Caco-2 (cell line): ENCODE data around the gene TSHZ1. TPM values are rescaled to one million over a fixed set of nuclear protein-coding genes. Genes with fewer than 3 reads are reported as not detected.

Experiments used
- BruUV-seq: library from RNA; stranded (reverse); fragments of 400-500 nt; replicated peaks from 2 replicates; lab custom pipeline; 2021; lab: Mats Ljungman, UMichigan
- CTCF ChIA-PET: fragments of 300-600 bp; sonication (Branson Sonifier 250); formaldehyde crosslinking; loops from one replicate; lab custom pipeline; 2022; ENCODE audit warnings: antibody characterized with exemption; lab: Charles Lee
- POLR2A ChIA-PET: fragments of 300-600 bp; sonication (Branson Sonifier 250); formaldehyde crosslinking; loops from one replicate; lab custom pipeline; 2022; ENCODE audit warnings: antibody characterized with exemption; lab: Charles Lee
- DNase-seq, 2 experiments: peaks; one replicate each; pipeline versions ENCODE4 v3.0.0 to v3.0.0-alpha.2; 2020 to 2022
- H3K27me3 ChIP-seq: replicated peaks from 2 replicates; pipeline ENCODE4 v1.6.0; 2011; ENCODE audit warnings: low read length; ENCODE audit not compliant: control insufficient read depth, insufficient read depth
- H3K36me3 ChIP-seq: 2 replicates; pipeline ENCODE4 v1.5.1; 2011; ENCODE audit warnings: low read length; ENCODE audit not compliant: control insufficient read depth, insufficient read depth
- H3K4me1 ChIP-seq: fragments of 250-450 bp; sonication (Bioruptor Pico); 2 replicates; pipeline ENCODE4 v1.5.1; 2020; ENCODE audit warnings: mild to moderate bottlenecking
- H3K4me3 ChIP-seq: 2 replicates; pipeline ENCODE4 v1.5.1; 2011; ENCODE audit warnings: low read depth, mild to moderate bottlenecking, control low read depth, low read length
- H3K9me3 ChIP-seq: fragments of 250-450 bp; sonication (Bioruptor Pico); 2 replicates; pipeline ENCODE4 v1.5.1; 2020; ENCODE audit warnings: mild to moderate bottlenecking, moderate library complexity
- H3K27ac Mint-ChIP-seq: one replicate; pipeline ENCODE4 v1.8.0; 2022; ENCODE audit warnings: mixed read lengths; ENCODE audit not compliant: unreplicated experiment
- H3K27me3 Mint-ChIP-seq: one replicate; pipeline ENCODE4 v1.8.0; 2022; ENCODE audit warnings: mixed read lengths; ENCODE audit not compliant: insufficient read depth, unreplicated experiment
- H3K36me3 Mint-ChIP-seq: one replicate; pipeline ENCODE4 v1.8.0; 2022; ENCODE audit warnings: mild to moderate bottlenecking, mixed read lengths; ENCODE audit not compliant: insufficient read depth, unreplicated experiment
- H3K4me1 Mint-ChIP-seq: one replicate; pipeline ENCODE4 v1.8.0; 2022; ENCODE audit warnings: low read depth, mixed read lengths; ENCODE audit not compliant: unreplicated experiment
- H3K4me3 Mint-ChIP-seq: one replicate; pipeline ENCODE4 v1.8.0; 2022; ENCODE audit warnings: mild to moderate bottlenecking, moderate library complexity, mixed read lengths; ENCODE audit not compliant: unreplicated experiment
- H3K9me3 Mint-ChIP-seq: one replicate; pipeline ENCODE4 v1.8.0; 2022; ENCODE audit warnings: mixed read lengths; ENCODE audit not compliant: unreplicated experiment
- intact Hi-C: fragments of 100-400 bp; cut with micrococcal nuclease; formaldehyde crosslinking; loops from one replicate; pipeline ENCODE4 v1.10.0; 2022; ENCODE audit not compliant: unreplicated experiment
- total RNA-seq: library from RNA; stranded (reverse); gene quantifications from 2 replicates; pipeline ENCODE4 v1.2.3, GENCODE V29; 2022
- TF ChIP-seq, protein P1 (sequence below), 2 experiments: fragments of 200-600 bp in 1 of 2; IDR thresholded peaks; 1 replicate in 1 of 2; 2 replicates in 1 of 2; pipeline versions ENCODE4 v1.5.1 to v1.8.0; 2011 to 2022; ENCODE audit warnings: antibody characterized with exemption in 1 of 2, control low read depth in 1 of 2, inconsistent platforms in 1 of 2, low read depth in 1 of 2, low read length in 1 of 2, mild to moderate bottlenecking in 1 of 2, moderate library complexity in 1 of 2; ENCODE audit not compliant: insufficient read depth in 1 of 2, severe bottlenecking in 1 of 2, unreplicated experiment in 1 of 2

TSHZ1 gene
- total RNA-seq, 1 experiment from 2014 or later, result 4.4 TPM

DNA sequence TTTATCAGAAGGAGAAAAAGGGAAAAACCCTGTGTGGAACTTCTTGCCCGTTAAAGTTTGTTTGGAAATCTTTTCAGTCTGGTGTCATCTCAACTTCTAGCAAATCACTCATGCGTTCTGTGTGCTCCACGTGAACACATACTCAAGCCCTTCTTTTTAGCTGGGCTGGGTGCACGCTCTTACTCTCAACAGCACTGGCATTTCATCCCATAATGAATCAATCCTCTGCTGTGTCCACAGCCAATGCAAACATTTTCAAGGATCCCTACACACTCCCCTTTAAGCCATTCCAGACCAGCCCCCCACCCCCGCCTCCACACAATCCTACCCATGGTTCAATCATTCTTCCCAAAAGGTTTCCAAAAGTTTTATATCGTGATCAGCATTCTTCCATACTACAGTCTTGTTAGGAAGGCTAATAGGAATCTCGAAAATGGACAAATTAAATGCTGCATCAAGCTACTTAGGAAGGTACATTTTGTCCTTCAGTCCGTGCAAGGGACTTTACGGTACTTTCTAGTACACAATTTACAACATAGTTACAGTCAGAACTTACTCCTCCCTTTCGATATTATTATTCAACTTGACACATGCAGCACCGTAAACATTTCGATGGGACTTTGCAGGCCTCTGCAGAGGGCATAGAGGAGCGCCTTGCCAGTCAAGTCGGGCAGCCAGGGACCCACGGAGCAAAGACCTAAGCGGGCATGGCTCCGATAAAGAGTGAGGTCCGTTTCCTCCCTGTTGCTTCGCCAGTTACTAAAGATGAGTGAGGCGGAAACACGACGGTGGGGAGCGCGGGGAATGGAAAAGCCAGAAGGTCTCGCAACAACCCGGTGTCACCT lies 3.1 kb upstream of the TSHZ1 start:
- ChIA-PET POLR2A (interaction anchor here (0.6 kb wide), 1 partner anchor 55 kb away, joined by 3 read pairs; no protein-coding TSS in a partner anchor), CTCF (no interaction called here)

DNA sequence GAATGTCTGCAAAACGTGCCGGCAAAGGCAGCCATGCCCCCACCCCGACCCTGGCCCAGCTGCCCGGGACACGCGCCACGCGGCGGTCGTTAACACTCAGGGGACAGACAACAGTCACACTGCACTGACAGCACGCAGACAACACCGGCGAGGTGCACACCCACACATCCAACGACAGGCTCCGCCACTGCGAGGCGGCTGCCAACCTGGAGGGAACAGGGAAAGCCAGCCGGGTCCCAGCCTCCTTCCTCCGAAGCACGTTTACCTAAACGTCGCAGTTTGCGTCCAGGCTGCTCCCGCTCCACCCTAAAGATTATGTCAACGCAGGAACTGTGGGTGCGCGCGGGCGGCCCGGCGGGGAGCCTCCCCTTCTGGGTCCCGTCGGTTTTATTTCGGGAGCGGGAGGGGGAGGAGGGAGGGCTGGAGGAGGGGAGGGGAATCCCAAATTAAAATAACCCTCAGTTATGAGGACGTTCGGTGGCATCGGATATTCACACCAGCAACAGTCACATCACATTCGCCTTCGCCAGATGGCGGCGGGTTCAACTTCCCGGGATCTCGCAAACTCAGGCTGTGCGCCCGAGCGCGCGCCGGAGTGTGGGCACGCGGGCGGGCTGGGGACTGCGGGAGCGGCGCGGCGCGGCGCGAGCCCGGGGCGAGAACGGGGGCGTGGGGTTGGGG lies 2.3 kb upstream of the TSHZ1 start:
- H3K4me1 ChIP-seq, result no peaks in the 10 kb centered on the region; the same call in 1 of the 2 replicates
- Mint-ChIP-seq H3K4me3 (peak overlapping the region; percentile 82), H3K27ac (no peak overlapping the region), H3K4me1 (no peaks in the 10 kb centered on the region), H3K9me3 (no peaks in the 10 kb centered on the region), H3K36me3 (peaks cover 18% of the 10 kb centered on the region), H3K27me3 (no peaks in the 10 kb centered on the region)
- BruUV-seq, result no TSS peak
- ChIA-PET CTCF (no interaction called here), POLR2A (no interaction called here)
- TF ChIP-seq, protein P1, sequence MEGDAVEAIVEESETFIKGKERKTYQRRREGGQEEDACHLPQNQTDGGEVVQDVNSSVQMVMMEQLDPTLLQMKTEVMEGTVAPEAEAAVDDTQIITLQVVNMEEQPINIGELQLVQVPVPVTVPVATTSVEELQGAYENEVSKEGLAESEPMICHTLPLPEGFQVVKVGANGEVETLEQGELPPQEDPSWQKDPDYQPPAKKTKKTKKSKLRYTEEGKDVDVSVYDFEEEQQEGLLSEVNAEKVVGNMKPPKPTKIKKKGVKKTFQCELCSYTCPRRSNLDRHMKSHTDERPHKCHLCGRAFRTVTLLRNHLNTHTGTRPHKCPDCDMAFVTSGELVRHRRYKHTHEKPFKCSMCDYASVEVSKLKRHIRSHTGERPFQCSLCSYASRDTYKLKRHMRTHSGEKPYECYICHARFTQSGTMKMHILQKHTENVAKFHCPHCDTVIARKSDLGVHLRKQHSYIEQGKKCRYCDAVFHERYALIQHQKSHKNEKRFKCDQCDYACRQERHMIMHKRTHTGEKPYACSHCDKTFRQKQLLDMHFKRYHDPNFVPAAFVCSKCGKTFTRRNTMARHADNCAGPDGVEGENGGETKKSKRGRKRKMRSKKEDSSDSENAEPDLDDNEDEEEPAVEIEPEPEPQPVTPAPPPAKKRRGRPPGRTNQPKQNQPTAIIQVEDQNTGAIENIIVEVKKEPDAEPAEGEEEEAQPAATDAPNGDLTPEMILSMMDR (IDR thresholded peaks at IDR 0.05; ENCODE audit: insufficient read depth in 1 of 2, low read depth in 1 of 2, low read length in 1 of 2, severe bottlenecking in 1 of 2, unreplicated experiment in 1 of 2), result no peak
- peak in 1 of 2 experiments; percentile 22 for DNase-seq
- H3K4me3 ChIP-seq, result peak overlapping the region; percentile 64
- intact Hi-C loops, result no loop called here
- H3K36me3 ChIP-seq, result no peaks in the 10 kb centered on the region
- no peaks in the 10 kb centered on the region for H3K27me3 ChIP-seq
- no peaks in the 10 kb centered on the region for H3K9me3 ChIP-seq

More for the DNA sequence above, 3.1 kb upstream of the TSHZ1 start:
- Mint-ChIP-seq H3K9me3 (no peaks in the 10 kb centered on the region), H3K4me3 (peak overlapping the region; percentile 82), H3K36me3 (peaks cover 16% of the 10 kb centered on the region), H3K27ac (no peak overlapping the region), H3K27me3 (no peaks in the 10 kb centered on the region), H3K4me1 (no peaks in the 10 kb centered on the region)
- BruUV-seq, result TSS peak; percentile 41
- TF ChIP-seq, protein P1 (IDR thresholded peaks at IDR 0.05; ENCODE audit: insufficient read depth in 1 of 2, low read depth in 1 of 2, low read length in 1 of 2, severe bottlenecking in 1 of 2, unreplicated experiment in 1 of 2), result no peak
- intact Hi-C loops, result no loop called here
- no peak for DNase-seq
- no peaks in the 10 kb centered on the region for H3K9me3 ChIP-seq
- H3K4me1 ChIP-seq, result no peaks in the 10 kb centered on the region
- no peaks in the 10 kb centered on the region for H3K36me3 ChIP-seq
- no peaks in the 10 kb centered on the region for H3K27me3 ChIP-seq
- H3K4me3 ChIP-seq, result peak overlapping the region; percentile 64

GRCh38 chr18:75208836-75209128 lies 1.8 kb upstream of the TSHZ1 start:
- TF ChIP-seq, protein P1 (IDR thresholded peaks at IDR 0.05; ENCODE audit: insufficient read depth in 1 of 2, low read depth in 1 of 2, low read length in 1 of 2, severe bottlenecking in 1 of 2, unreplicated experiment in 1 of 2), result no peak
- Histone ChIP-seq H3K36me3 (no peaks in the 10 kb centered on the region), H3K4me1 (no peaks in the 10 kb centered on the region; the same call in 1 of the 2 replicates), H3K4me3 (peak overlapping the region; percentile 64), H3K27me3 (no peaks in the 10 kb centered on the region), H3K9me3 (no peaks in the 10 kb centered on the region)
- H3K36me3 Mint-ChIP-seq, result peaks cover 18% of the 10 kb centered on the region
- no peak for DNase-seq
- H3K4me3 Mint-ChIP-seq, result peak overlapping the region; percentile 83
- no peak overlapping the region for H3K27ac Mint-ChIP-seq
- ChIA-PET POLR2A (interaction anchor here (0.6 kb wide), 1 partner anchor 462 kb away, joined by 3 read pairs; no protein-coding TSS in a partner anchor), CTCF (no interaction called here)
- intact Hi-C loops, result no loop called here
- H3K27me3 Mint-ChIP-seq, result no peaks in the 10 kb centered on the region
- no peaks in the 10 kb centered on the region for H3K4me1 Mint-ChIP-seq
- H3K9me3 Mint-ChIP-seq, result no peaks in the 10 kb centered on the region
- no TSS peak for BruUV-seq
